ENCODE results near the gene TGOLN2. TPM values are rescaled to one million over a fixed set of nuclear protein-coding genes. Genes with fewer than 3 reads are reported as not detected.

Gene TGOLN2
- total and polyA plus RNA-seq, 2 of the 13 experiments (the other 11 are each of a cell fraction or from before 2014, with no cell fraction given), result 99.6 to 155 TPM

DNA sequence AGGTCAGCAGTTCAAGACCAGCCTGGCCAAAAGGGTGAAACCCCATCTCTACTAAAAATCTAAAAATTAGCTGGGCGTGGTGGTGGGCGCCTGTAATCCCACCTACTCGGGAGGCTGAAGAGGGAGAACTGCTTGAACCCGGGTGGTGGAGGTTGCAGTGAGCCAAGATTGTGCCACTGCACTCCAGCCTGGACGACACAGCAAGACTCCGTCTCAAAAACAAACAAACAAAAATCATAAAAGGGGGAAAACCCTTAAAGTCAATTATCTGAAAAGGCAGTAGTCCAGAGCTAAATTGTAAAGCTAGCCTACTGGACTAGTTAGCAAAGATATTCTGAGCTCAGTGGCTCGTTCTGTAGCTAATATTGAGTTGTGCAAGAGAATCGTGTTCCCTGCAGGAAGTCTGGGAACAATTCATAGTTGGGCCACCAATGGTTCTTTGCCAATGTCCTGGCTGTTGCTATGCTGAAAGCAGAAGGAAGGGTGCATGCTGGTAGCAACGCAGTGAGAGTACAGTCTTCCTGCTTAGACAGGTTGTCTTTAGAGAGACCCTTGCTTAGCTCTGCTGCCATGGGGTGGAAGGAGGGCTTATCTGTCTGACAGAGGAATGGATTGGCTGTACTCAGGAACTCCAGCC is 4.3 kb downstream of the TGOLN2 start (continued):
- TF ChIP-seq MED13 (CRISPR knock-in tag; IDR thresholded peaks at IDR 0.05), result no peak
- no peak for TF ChIP-seq NBN (conservative IDR thresholded peaks at IDR 0.05)
- TF ChIP-seq KDM5B (CRISPR knock-in tag; IDR thresholded peaks at IDR 0.05; ENCODE audit: borderline replicate concordance), result no peak
- no peak for TF ChIP-seq ZFP37 (CRISPR knock-in tag; IDR thresholded peaks at IDR 0.05; ENCODE audit: borderline replicate concordance)
- TF ChIP-seq RFX5 (IDR thresholded peaks at IDR 0.05; ENCODE audit: low read depth, low read length), result peak; percentile 61; the same call in 1 of the 2 replicates
- TF ChIP-seq KDM3A (CRISPR knock-in tag; IDR thresholded peaks at IDR 0.05; ENCODE audit: low read depth), result no peak
- TF ChIP-seq, protein P1, sequence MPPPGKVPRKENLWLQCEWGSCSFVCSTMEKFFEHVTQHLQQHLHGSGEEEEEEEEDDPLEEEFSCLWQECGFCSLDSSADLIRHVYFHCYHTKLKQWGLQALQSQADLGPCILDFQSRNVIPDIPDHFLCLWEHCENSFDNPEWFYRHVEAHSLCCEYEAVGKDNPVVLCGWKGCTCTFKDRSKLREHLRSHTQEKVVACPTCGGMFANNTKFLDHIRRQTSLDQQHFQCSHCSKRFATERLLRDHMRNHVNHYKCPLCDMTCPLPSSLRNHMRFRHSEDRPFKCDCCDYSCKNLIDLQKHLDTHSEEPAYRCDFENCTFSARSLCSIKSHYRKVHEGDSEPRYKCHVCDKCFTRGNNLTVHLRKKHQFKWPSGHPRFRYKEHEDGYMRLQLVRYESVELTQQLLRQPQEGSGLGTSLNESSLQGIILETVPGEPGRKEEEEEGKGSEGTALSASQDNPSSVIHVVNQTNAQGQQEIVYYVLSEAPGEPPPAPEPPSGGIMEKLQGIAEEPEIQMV (CRISPR knock-in tag; IDR thresholded peaks at IDR 0.05; ENCODE audit: low read depth), result no peak
- TF ChIP-seq BRCA1 (CRISPR knock-in tag; IDR thresholded peaks at IDR 0.05), result no peak
- TF ChIP-seq ZNF17 (CRISPR knock-in tag; IDR thresholded peaks at IDR 0.05), result no peak
- TF ChIP-seq MAZ (IDR thresholded peaks at IDR 0.05; ENCODE audit: borderline replicate concordance, low read depth, low read length), result no peak
- TF ChIP-seq MAZ (CRISPR knock-in tag; IDR thresholded peaks at IDR 0.05; ENCODE audit: low read depth), result no peak
- TF ChIP-seq ZNF816 (CRISPR knock-in tag; IDR thresholded peaks at IDR 0.05; ENCODE audit: borderline replicate concordance), result no peak
- no peak for TF ChIP-seq ISL2 (CRISPR knock-in tag; IDR thresholded peaks at IDR 0.05)
- TF ChIP-seq, protein P2, sequence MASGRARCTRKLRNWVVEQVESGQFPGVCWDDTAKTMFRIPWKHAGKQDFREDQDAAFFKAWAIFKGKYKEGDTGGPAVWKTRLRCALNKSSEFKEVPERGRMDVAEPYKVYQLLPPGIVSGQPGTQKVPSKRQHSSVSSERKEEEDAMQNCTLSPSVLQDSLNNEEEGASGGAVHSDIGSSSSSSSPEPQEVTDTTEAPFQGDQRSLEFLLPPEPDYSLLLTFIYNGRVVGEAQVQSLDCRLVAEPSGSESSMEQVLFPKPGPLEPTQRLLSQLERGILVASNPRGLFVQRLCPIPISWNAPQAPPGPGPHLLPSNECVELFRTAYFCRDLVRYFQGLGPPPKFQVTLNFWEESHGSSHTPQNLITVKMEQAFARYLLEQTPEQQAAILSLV (CRISPR knock-in tag; IDR thresholded peaks at IDR 0.05; ENCODE audit: borderline replicate concordance), result peak; percentile 67; the same call in 1 of the 2 replicates
- TF ChIP-seq ARNT2 (CRISPR knock-in tag; IDR thresholded peaks at IDR 0.05; ENCODE audit: low read depth), result no peak
- TF ChIP-seq PCBP2 (optimal IDR thresholded peaks at IDR 0.05; ENCODE audit: low read depth, low read length, poor library complexity, severe bottlenecking), result no peak
- TF ChIP-seq ELF1 (CRISPR knock-in tag; IDR thresholded peaks at IDR 0.05), result no peak
- TF ChIP-seq TCF12 (IDR thresholded peaks at IDR 0.05), result no peak
- TF ChIP-seq TCF12 (CRISPR knock-in tag; IDR thresholded peaks at IDR 0.05), result no peak
- TF ChIP-seq GTF3A (CRISPR knock-in tag; conservative IDR thresholded peaks at IDR 0.05), result no peak
- TF ChIP-seq, protein P3, sequence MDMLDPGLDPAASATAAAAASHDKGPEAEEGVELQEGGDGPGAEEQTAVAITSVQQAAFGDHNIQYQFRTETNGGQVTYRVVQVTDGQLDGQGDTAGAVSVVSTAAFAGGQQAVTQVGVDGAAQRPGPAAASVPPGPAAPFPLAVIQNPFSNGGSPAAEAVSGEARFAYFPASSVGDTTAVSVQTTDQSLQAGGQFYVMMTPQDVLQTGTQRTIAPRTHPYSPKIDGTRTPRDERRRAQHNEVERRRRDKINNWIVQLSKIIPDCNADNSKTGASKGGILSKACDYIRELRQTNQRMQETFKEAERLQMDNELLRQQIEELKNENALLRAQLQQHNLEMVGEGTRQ (IDR thresholded peaks at IDR 0.05; ENCODE audit: low read depth, low read length), result no peak
- TF ChIP-seq, protein P3 (CRISPR knock-in tag; IDR thresholded peaks at IDR 0.05; ENCODE audit: borderline replicate concordance), result no peak
- TF ChIP-seq, protein P4, sequence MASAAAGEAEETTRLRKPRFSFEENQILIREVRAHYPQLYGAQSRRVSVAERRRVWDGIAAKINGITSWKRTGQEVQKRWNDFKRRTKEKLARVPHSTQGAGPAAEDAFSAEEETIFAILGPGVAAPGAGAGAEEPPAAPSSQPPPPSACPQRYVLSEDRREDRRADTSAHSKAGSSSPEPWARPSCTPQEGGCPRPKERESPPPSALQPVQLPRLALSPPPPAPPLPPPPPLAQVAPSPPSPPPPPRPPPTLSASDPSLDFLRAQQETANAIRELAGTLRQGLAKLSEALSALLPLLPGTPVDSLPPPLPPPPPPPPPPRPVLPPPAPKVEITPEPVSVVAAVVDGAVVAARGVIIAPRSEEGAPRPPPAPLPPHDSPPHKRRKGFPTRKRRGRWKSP (CRISPR knock-in tag; IDR thresholded peaks at IDR 0.05), result peak; percentile 41; the same call in 1 of the 2 replicates
- TF ChIP-seq, protein P5, sequence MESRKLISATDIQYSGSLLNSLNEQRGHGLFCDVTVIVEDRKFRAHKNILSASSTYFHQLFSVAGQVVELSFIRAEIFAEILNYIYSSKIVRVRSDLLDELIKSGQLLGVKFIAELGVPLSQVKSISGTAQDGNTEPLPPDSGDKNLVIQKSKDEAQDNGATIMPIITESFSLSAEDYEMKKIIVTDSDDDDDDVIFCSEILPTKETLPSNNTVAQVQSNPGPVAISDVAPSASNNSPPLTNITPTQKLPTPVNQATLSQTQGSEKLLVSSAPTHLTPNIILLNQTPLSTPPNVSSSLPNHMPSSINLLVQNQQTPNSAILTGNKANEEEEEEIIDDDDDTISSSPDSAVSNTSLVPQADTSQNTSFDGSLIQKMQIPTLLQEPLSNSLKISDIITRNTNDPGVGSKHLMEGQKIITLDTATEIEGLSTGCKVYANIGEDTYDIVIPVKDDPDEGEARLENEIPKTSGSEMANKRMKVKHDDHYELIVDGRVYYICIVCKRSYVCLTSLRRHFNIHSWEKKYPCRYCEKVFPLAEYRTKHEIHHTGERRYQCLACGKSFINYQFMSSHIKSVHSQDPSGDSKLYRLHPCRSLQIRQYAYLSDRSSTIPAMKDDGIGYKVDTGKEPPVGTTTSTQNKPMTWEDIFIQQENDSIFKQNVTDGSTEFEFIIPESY (CRISPR knock-in tag; IDR thresholded peaks at IDR 0.05), result no peak

Data from HepG2 (cell line).